DOHH2 (cell line): Measurements from ENCODE around the gene ATAD3C.
"Not testable (repeated sequence)": the region's sequence is repeated elsewhere in the genome, so short reads cannot be mapped to it uniquely, and the experiment has no call there.

Experiments
- H3F3A ChIP-seq: fragments of 200-600 bp; sonication (generic), shearing (Covaris generic); 2 replicates; pipeline ENCODE4 v1.6.0; 2016; ENCODE audit warnings: antibody characterized with exemption, mild to moderate bottlenecking; ENCODE audit not compliant: control insufficient read depth, insufficient read depth
- H3K27ac ChIP-seq: fragments of 200-600 bp; sonication (generic); 2 replicates; pipeline ENCODE4 v1.5.1; 2014; ENCODE audit warnings: low read depth, mild to moderate bottlenecking, low read length, moderate library complexity
- H3K27me3 ChIP-seq: fragments of 200-600 bp; sonication (generic); 2 replicates; pipeline ENCODE4 v1.6.1; 2014; ENCODE audit warnings: mild to moderate bottlenecking, low read length, mixed read lengths; ENCODE audit not compliant: control insufficient read depth
- H3K36me3 ChIP-seq: fragments of 200-600 bp; sonication (generic); 2 replicates; pipeline ENCODE4 v1.6.1; 2014; ENCODE audit warnings: mild to moderate bottlenecking, low read length, moderate library complexity, mixed read lengths; ENCODE audit not compliant: control insufficient read depth
- H3K4me1 ChIP-seq: fragments of 200-600 bp; sonication (generic); 2 replicates; pipeline ENCODE4 v1.6.1; 2014; ENCODE audit warnings: mild to moderate bottlenecking, low read length, mixed read lengths; ENCODE audit not compliant: control insufficient read depth
- H3K4me2 ChIP-seq: fragments of 200-600 bp; sonication (generic); 2 replicates; pipeline ENCODE4 v1.6.0; 2014; ENCODE audit warnings: mild to moderate bottlenecking, low read length, moderate library complexity
- H3K4me3 ChIP-seq: fragments of 200-600 bp; sonication (generic); 2 replicates; pipeline ENCODE4 v1.5.1; 2014; ENCODE audit warnings: mild to moderate bottlenecking, low read length, mixed read lengths
- H3K79me2 ChIP-seq: fragments of 200-600 bp; sonication (generic); 2 replicates; pipeline ENCODE4 v1.6.1; 2014; ENCODE audit warnings: mild to moderate bottlenecking, low read length, mixed read lengths; ENCODE audit not compliant: control insufficient read depth
- H3K9me2 ChIP-seq: fragments of 200-600 bp; sonication (generic); replicated peaks from 2 replicates; pipeline ENCODE4 v1.6.1; 2014; ENCODE audit warnings: mild to moderate bottlenecking, low read length, mixed read lengths; ENCODE audit not compliant: control insufficient read depth
- H3K9me3 ChIP-seq: fragments of 200-600 bp; sonication (generic); 2 replicates; pipeline ENCODE4 v1.6.1; 2014; ENCODE audit warnings: antibody characterized with exemption, low read length, mixed read lengths; ENCODE audit not compliant: control insufficient read depth, insufficient read depth
- H4K20me1 ChIP-seq: fragments of 200-600 bp; sonication (generic); 2 replicates; pipeline ENCODE4 v1.6.0; 2014; ENCODE audit warnings: low read depth, mild to moderate bottlenecking, antibody characterized with exemption, low read length, moderate library complexity; ENCODE audit not compliant: control insufficient read depth, insufficient read depth
- CTCF ChIP-seq: fragments of 200-600 bp; sonication (generic); IDR thresholded peaks from one replicate; pipeline ENCODE4 v1.5.1; 2014; ENCODE audit warnings: antibody characterized with exemption, mild to moderate bottlenecking, low read depth, low read length; ENCODE audit not compliant: poor library complexity, severe bottlenecking
- EZH2phosphoT487 ChIP-seq: fragments of 200-600 bp; sonication (generic); IDR thresholded peaks from 2 replicates; pipeline ENCODE4 v1.6.1; 2017; ENCODE audit warnings: borderline replicate concordance, mild to moderate bottlenecking, antibody characterized with exemption, low read length, moderate library complexity, mixed read lengths

ATAD3C gene

DNA sequence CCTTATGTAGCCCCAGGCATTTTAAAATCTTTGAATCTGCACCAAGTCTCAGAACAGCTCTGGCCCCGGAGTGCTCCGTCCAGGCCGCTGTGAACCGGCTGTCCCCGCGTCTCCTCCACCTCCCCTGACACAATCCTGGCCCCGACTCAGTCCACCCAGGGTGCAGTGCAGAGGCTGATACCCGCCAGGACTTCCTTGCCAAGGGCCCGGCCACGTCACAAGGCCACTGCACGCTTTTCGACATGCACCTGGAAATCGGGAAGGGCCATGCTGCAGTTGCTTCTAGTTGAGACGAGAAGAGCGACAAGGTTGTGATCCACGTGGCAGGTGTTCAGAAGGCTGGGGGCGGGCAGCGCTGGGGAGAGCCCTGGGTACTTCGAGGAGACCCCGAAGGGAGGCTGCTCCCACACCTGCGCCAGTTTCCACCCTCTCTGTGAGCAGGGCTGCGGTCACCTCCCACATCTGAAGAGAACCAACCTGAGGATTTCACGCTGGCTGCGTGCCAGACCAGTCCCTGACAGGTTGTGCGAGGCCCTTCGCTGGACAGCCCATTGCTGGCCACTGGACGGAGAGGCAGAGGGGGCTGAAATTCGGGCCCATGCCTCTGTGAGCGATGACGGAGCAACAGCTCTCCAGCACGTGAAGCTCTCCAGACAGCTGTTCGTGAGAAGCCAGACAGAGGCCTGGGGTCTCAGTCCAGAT is 7.3 kb upstream of the ATAD3C start:
- Histone ChIP-seq H3K4me3 (no peak overlapping the region), H3K9me2 (no peaks in the 10 kb centered on the region), H3K79me2 (no peaks in the 10 kb centered on the region), H3K27ac (no peak overlapping the region), H3K9me3 (no peaks in the 10 kb centered on the region), H4K20me1 (no peaks in the 10 kb centered on the region), H3K4me2 (no peak overlapping the region), H3K36me3 (no peaks in the 10 kb centered on the region), H3F3A (no peaks in the 10 kb centered on the region), H3K27me3 (no peaks in the 10 kb centered on the region), H3K4me1 (no peaks in the 10 kb centered on the region)
- TF ChIP-seq CTCF (no peak), EZH2phosphoT487 (no peak)

GRCh38 chr1:1446631-1447030 is 2.9 kb upstream of the ATAD3C start:
- not testable (repeated sequence) for H3K9me3 ChIP-seq, H3K4me3 ChIP-seq, H3K79me2 ChIP-seq, H4K20me1 ChIP-seq, H3K4me1 ChIP-seq, H3K9me2 ChIP-seq, H3F3A ChIP-seq, H3K27me3 ChIP-seq, H3K36me3 ChIP-seq, H3K27ac ChIP-seq, H3K4me2 ChIP-seq

- H3K9me3 ChIP-seq, H3K4me2 ChIP-seq, H3K79me2 ChIP-seq, H3K27me3 ChIP-seq, H4K20me1 ChIP-seq, H3K9me2 ChIP-seq, H3K4me1 ChIP-seq, H3K36me3 ChIP-seq, H3K4me3 ChIP-seq, H3F3A ChIP-seq, H3K27ac ChIP-seq: not testable (repeated sequence)
Observed at GRCh38 chr1:1450616-1451015, 1.1 kb downstream of the ATAD3C start.

GRCh38 chr1:1451696-1452364 is 2.3 kb downstream of the ATAD3C start:
- no peaks in the 10 kb centered on the region for H3K27me3 ChIP-seq
- H3K36me3 ChIP-seq, result no peaks in the 10 kb centered on the region
- no peak overlapping the region for H3K27ac ChIP-seq
- no peaks in the 10 kb centered on the region for H3K79me2 ChIP-seq
- no peaks in the 10 kb centered on the region for H3K9me3 ChIP-seq
- H3K4me3 ChIP-seq, result no peak overlapping the region
- no peaks in the 10 kb centered on the region for H3K9me2 ChIP-seq
- H3K4me2 ChIP-seq, result no peak overlapping the region
- H4K20me1 ChIP-seq, result no peaks in the 10 kb centered on the region
- no peaks in the 10 kb centered on the region for H3K4me1 ChIP-seq
- TF ChIP-seq CTCF (no peak), EZH2phosphoT487 (no peak)
- H3F3A ChIP-seq, result no peaks in the 10 kb centered on the region

GRCh38 chr1:1452365-1452739 is 2.9 kb downstream of the ATAD3C start:
- not testable (repeated sequence) for H3K4me1 ChIP-seq, H3K9me3 ChIP-seq, H3K79me2 ChIP-seq, H3K27ac ChIP-seq, H3K9me2 ChIP-seq, H3K36me3 ChIP-seq, H3K4me3 ChIP-seq, H3K4me2 ChIP-seq, H4K20me1 ChIP-seq, H3K27me3 ChIP-seq, H3F3A ChIP-seq
